B cell (primary cell): ENCODE data around the gene ABI3BP.

ENCODE experiments used
- CTCF ChIP-seq: fragments of 200-600 bp; IDR thresholded peaks from one replicate; pipeline ENCODE4 v1.8.0; 2022; ENCODE audit warnings: antibody characterized with exemption, mild to moderate bottlenecking
- EZH2 ChIP-seq: IDR thresholded peaks from 2 replicates; pipeline ENCODE4 v1.6.1; 2012; ENCODE audit warnings: borderline replicate concordance, low read depth, mild to moderate bottlenecking, moderate library complexity, low read length; ENCODE audit not compliant: insufficient read depth, poor library complexity, severe bottlenecking

DNA sequence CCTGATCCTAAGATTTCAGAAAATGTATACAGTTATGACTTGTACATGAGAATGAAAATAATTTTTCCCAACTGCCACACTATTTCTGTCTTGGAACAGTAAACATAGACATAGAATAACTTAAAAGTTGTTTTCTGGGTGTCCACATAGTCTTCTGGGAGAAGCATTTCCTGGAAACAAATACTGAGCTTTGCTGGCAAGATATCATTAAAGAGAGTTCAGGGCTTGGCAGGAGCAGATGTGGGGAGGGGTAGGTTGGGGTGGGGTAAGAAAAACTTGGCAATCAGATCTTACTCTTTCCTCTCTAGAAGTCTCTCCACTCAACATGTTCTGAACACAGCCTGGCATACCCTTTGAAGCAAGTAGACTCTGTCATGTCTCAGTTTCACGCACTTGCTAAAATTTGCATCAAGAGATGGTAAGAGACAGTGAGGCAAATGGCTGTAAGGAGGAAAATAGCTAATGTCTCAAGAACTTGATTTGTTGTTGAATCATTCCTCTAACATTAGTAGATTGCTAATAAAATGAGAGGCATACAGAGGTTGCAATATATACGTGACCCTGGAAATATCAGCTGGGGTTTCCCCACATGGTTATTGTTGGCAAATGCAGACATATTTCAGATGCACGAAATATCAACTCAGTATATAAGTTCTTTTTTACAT, 27.3 kb upstream of the ABI3BP start:
- TF ChIP-seq CTCF (no peak), EZH2 (no peak)
